SK-N-SH treated with all-trans-retinoic acid at 6 μM for 48 hours (cell line): ENCODE data around the gene BTG2.
"Not testable (repeated sequence)": the region's sequence is repeated elsewhere in the genome, so short reads cannot be mapped to it uniquely, and the experiment has no call there.

Experiments
- ARNTL ChIP-seq: fragments of 450-650 bp; formaldehyde crosslinking; IDR thresholded peaks from 2 replicates; pipeline ENCODE4 v1.5.0; 2020; ENCODE audit warnings: low read depth, mild to moderate bottlenecking, moderate library complexity, borderline replicate concordance
- BACH2 ChIP-seq: fragments of 250-450 bp; sonication (Bioruptor Pico); IDR thresholded peaks from 2 replicates; pipeline ENCODE4 v1.9.0; 2021; ENCODE audit warnings: mild to moderate bottlenecking, borderline replicate concordance
- CSDC2 ChIP-seq: fragments of 250-450 bp; sonication (Bioruptor Pico); IDR thresholded peaks from 2 replicates; pipeline ENCODE4 v1.5.0; 2020; ENCODE audit warnings: mild to moderate bottlenecking, moderate library complexity
- GLIS3 ChIP-seq: fragments of 250-450 bp; sonication (Bioruptor Pico); IDR thresholded peaks from 2 replicates; pipeline ENCODE4 v1.5.0; 2020; ENCODE audit warnings: mild to moderate bottlenecking, moderate library complexity
- OSR1 ChIP-seq: fragments of 250-450 bp; sonication (Bioruptor Pico); IDR thresholded peaks from 2 replicates; pipeline ENCODE4 v1.8.0; 2022; ENCODE audit warnings: moderate library complexity, mild to moderate bottlenecking, inconsistent platforms
- PPARA ChIP-seq: fragments of 250-450 bp; sonication (Bioruptor Pico); IDR thresholded peaks from 2 replicates; pipeline ENCODE4 v1.5.0; 2020; ENCODE audit warnings: mild to moderate bottlenecking, borderline replicate concordance
- TCF4 ChIP-seq: fragments of 250-450 bp; sonication (Bioruptor Pico); IDR thresholded peaks from 2 replicates; pipeline ENCODE4 v1.8.0; 2021; ENCODE audit warnings: mild to moderate bottlenecking, moderate library complexity, borderline replicate concordance
- ZC3H10 ChIP-seq: fragments of 250-450 bp; sonication (Bioruptor Pico); IDR thresholded peaks from 2 replicates; pipeline ENCODE4 v1.5.1; 2021; ENCODE audit warnings: mild to moderate bottlenecking, moderate library complexity
- ZFP3 ChIP-seq: fragments of 250-450 bp; sonication (Bioruptor Pico); IDR thresholded peaks from 2 replicates; pipeline ENCODE4 v1.5.0; 2020; ENCODE audit warnings: mild to moderate bottlenecking, moderate library complexity
- ZNF8 ChIP-seq: fragments of 450-650 bp; formaldehyde crosslinking; IDR thresholded peaks from 2 replicates; pipeline ENCODE4 v1.5.0; 2020; ENCODE audit warnings: mild to moderate bottlenecking, moderate library complexity
- TF ChIP-seq, protein P1 (sequence below): fragments of 250-450 bp; sonication (Bioruptor Pico); IDR thresholded peaks from 2 replicates; pipeline ENCODE4 v1.8.0; 2020; ENCODE audit warnings: mild to moderate bottlenecking, moderate library complexity, borderline replicate concordance

DNA sequence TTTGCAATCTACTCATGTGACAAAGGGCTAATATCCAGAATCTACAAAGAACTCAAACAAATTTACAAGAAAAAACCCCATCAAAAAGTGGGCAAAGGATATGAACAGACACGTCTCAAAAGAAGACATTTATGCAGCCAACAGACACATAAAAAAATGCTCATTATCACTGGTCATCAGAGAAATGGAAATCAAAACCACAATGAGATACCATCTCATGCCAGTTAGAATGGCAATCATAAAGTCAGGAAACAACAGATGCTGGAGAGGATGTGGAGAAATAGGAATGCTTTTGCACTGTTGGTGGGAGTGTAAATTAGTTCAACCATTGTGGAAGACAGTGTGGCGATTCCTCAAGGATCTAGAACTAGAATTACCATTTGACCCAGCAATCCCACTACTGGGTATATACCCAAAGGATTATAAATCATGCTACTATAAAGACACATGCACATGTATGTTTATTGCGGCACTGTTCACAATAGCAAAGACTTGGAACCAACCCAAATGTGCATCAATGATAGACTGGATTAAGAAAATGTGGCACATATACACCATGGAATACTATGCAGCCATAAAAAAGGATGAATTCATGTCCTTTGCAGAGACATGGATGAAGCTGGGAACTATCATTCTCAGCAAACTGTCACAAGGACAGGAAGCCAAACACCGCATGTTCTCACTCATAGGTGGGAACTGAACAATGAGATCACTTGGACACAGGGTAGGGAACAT, 8.9 kb downstream of the BTG2 start:
- not testable (repeated sequence) for TF ChIP-seq ZNF8, BACH2, ZC3H10, PPARA, ARNTL, CSDC2, OSR1, TCF4, ZFP3, GLIS3 (CRISPR knock-in tag)
- TF ChIP-seq, protein P1, sequence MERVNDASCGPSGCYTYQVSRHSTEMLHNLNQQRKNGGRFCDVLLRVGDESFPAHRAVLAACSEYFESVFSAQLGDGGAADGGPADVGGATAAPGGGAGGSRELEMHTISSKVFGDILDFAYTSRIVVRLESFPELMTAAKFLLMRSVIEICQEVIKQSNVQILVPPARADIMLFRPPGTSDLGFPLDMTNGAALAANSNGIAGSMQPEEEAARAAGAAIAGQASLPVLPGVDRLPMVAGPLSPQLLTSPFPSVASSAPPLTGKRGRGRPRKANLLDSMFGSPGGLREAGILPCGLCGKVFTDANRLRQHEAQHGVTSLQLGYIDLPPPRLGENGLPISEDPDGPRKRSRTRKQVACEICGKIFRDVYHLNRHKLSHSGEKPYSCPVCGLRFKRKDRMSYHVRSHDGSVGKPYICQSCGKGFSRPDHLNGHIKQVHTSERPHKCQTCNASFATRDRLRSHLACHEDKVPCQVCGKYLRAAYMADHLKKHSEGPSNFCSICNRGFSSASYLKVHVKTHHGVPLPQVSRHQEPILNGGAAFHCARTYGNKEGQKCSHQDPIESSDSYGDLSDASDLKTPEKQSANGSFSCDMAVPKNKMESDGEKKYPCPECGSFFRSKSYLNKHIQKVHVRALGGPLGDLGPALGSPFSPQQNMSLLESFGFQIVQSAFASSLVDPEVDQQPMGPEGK (CRISPR knock-in tag): not testable (repeated sequence)
